Uterus (tissue), 4 donors: ENCODE measurements around the gene KCTD19. TPM values are rescaled to one million over a fixed set of nuclear protein-coding genes. Genes with fewer than 3 reads are reported as not detected.

Experiments
- DNase-seq, 2 donors: peaks; one replicate each; pipeline ENCODE4 v3.0.0-alpha.2; 2019 to 2020
- H3K27ac ChIP-seq, 2 donors: fragments of 200-600 bp; sonication (generic); 1 replicate in 1 of 2; 2 replicates in 1 of 2; pipeline ENCODE4 v1.5.1; 2016 to 2018
- H3K27me3 ChIP-seq, 2 donors: fragments of 200-600 bp; sonication (generic); one replicate each; pipeline ENCODE4 v1.5.1; 2018 to 2019; ENCODE audit warnings: control low read depth in 1 of 2
- H3K36me3 ChIP-seq, 2 donors: fragments of 200-600 bp; sonication (generic); one replicate each; pipeline ENCODE4 v1.5.1; 2019; ENCODE audit warnings: control low read depth in 1 of 2
- H3K4me1 ChIP-seq, 2 donors: fragments of 200-600 bp; sonication (generic); one replicate each; pipeline ENCODE4 v1.5.1; 2018 to 2019; ENCODE audit warnings: control low read depth in 1 of 2
- H3K4me3 ChIP-seq, 2 donors: fragments of 200-600 bp; sonication (generic); 1 replicate in 1 of 2; 2 replicates in 1 of 2; pipeline ENCODE4 v1.5.1; 2018 to 2019; ENCODE audit warnings: mild to moderate bottlenecking in 1 of 2
- H3K9me3 ChIP-seq, 2 donors: fragments of 200-600 bp; sonication (generic); one replicate each; pipeline ENCODE4 v1.5.1; 2019; ENCODE audit warnings: control low read depth in 1 of 2
- CTCF ChIP-seq, 4 experiments: fragments of 200-600 bp in 2 of 4; fragments of 450-650 bp in 2 of 4; sonication (generic) in 2 of 4; IDR thresholded peaks; one replicate each; pipeline ENCODE4 v1.5.1; 2016 to 2019; ENCODE audit warnings: antibody characterized with exemption in 4 of 4, mild to moderate bottlenecking in 2 of 4, moderate library complexity in 1 of 4
- POLR2A ChIP-seq, 2 donors: fragments of 450-650 bp; IDR thresholded peaks; one replicate each; pipeline ENCODE4 v1.6.1; 2016; ENCODE audit warnings: antibody characterized with exemption in 2 of 2, mild to moderate bottlenecking in 1 of 2, moderate library complexity in 1 of 2
- intact Hi-C: fragments of 100-400 bp; cut with DNase I; formaldehyde crosslinking; loops from one replicate; pipeline ENCODE4 v1.15.1; 2023; ENCODE audit warnings: low total_unique reads
- total RNA-seq, 4 donors: library from RNA; depleted of rRNA in 3 of 4; stranded (reverse); fragments of >200 nt in 3 of 4; gene quantifications; one replicate each; pipeline versions ENCODE4 v1.1.0 to v1.2.4, GENCODE V29; 2014 to 2023
- donor health status: DM: yes; HTN: yes; CAD: no.

The KCTD19 gene
- total RNA-seq, 4 donors from 2014 or later = 0.51 to 1.0 (median 0.55) TPM; not detected in 1

- H3K27ac ChIP-seq = no peak overlapping the region
- H3K27me3 ChIP-seq = no peaks in the 10 kb centered on the region
- no peak overlapping the region for H3K4me3 ChIP-seq
- intact Hi-C loops = no loop called here
- no peaks in the 10 kb centered on the region for H3K9me3 ChIP-seq
- no peaks in the 10 kb centered on the region for H3K36me3 ChIP-seq
- H3K4me1 ChIP-seq = no peaks in the 10 kb centered on the region
- DNase-seq = no peak
- no peak for TF ChIP-seq POLR2A (IDR thresholded peaks at IDR 0.05)
- TF ChIP-seq CTCF (IDR thresholded peaks at IDR 0.05) = no peak
Measured at GRCh38 chr16:67299269-67299668, 27.3 kb downstream of the KCTD19 start.

GRCh38 chr16:67298277-67298676 lies 28.3 kb downstream of the KCTD19 start:
- Histone ChIP-seq H3K4me3 (no peak overlapping the region), H3K27ac (no peak overlapping the region), H3K27me3 (no peaks in the 10 kb centered on the region), H3K4me1 (no peaks in the 10 kb centered on the region), H3K9me3 (no peaks in the 10 kb centered on the region), H3K36me3 (no peaks in the 10 kb centered on the region)
- TF ChIP-seq POLR2A (IDR thresholded peaks at IDR 0.05) (no peak), CTCF (IDR thresholded peaks at IDR 0.05) (no peak)
- DNase-seq = no peak
- intact Hi-C loops = no loop called here

- Histone ChIP-seq H3K27me3 (no peaks in the 10 kb centered on the region), H3K36me3 (no peaks in the 10 kb centered on the region), H3K27ac (no peak overlapping the region), H3K9me3 (no peaks in the 10 kb centered on the region), H3K4me3 (no peak overlapping the region), H3K4me1 (no peaks in the 10 kb centered on the region)
- DNase-seq = no peak
- intact Hi-C loops = no loop called here
- TF ChIP-seq POLR2A (IDR thresholded peaks at IDR 0.05) = no peak
- no peak for TF ChIP-seq CTCF (IDR thresholded peaks at IDR 0.05)
Measured at GRCh38 chr16:67296420-67296819, 30.1 kb downstream of the KCTD19 start.

GRCh38 chr16:67294938-67295361 lies 31.6 kb downstream of the KCTD19 start:
- Histone ChIP-seq H3K27ac (peak overlapping the region in 1 of 2 donors; percentile 25), H3K36me3 (no peaks in the 10 kb centered on the region), H3K4me3 (no peak overlapping the region), H3K27me3 (no peaks in the 10 kb centered on the region), H3K9me3 (no peaks in the 10 kb centered on the region), H3K4me1 (no peaks in the 10 kb centered on the region)
- TF ChIP-seq CTCF (IDR thresholded peaks at IDR 0.05) (peak in 1 of 4 experiments; percentile 11), POLR2A (IDR thresholded peaks at IDR 0.05) (no peak)
- intact Hi-C loops = no loop called here
- no peak for DNase-seq

GRCh38 chr16:67294171-67294757 lies 32.3 kb downstream of the KCTD19 start:
- DNase-seq = no peak
- H3K4me1 ChIP-seq = no peaks in the 10 kb centered on the region
- H3K9me3 ChIP-seq = no peaks in the 10 kb centered on the region
- TF ChIP-seq CTCF (IDR thresholded peaks at IDR 0.05) = no peak
- no peak for TF ChIP-seq POLR2A (IDR thresholded peaks at IDR 0.05)
- no peaks in the 10 kb centered on the region for H3K36me3 ChIP-seq
- H3K27me3 ChIP-seq = no peaks in the 10 kb centered on the region
- intact Hi-C loops = no loop called here
- H3K4me3 ChIP-seq = no peak overlapping the region
- peak overlapping the region in 1 of 2 donors; percentile 25 for H3K27ac ChIP-seq
